SU-DHL-6 (cell line): ENCODE data around the gene NPDC1.
A peak's percentile ranks its signal among the peaks of the same experiment; 100 is the strongest.

Experiments
- H2AFZ ChIP-seq: fragments of 200-600 bp; sonication (generic); 2 replicates; pipeline ENCODE4 v1.6.1; 2014; ENCODE audit warnings: low read depth, mild to moderate bottlenecking, moderate library complexity, mixed read lengths, antibody characterized with exemption, low read length; ENCODE audit not compliant: severe bottlenecking
- H3F3A ChIP-seq: fragments of 200-600 bp; shearing (Covaris generic); 2 replicates; pipeline ENCODE4 v1.6.0; 2016; ENCODE audit warnings: antibody characterized with exemption, mild to moderate bottlenecking; ENCODE audit not compliant: insufficient read depth
- H3K27ac ChIP-seq: fragments of 200-600 bp; sonication (generic); 2 replicates; pipeline ENCODE4 v1.5.1; 2016; ENCODE audit warnings: low read depth, mild to moderate bottlenecking, low read length, moderate library complexity, mixed read lengths
- H3K27me3 ChIP-seq: fragments of 200-600 bp; sonication (generic), shearing (Covaris generic); 2 replicates; pipeline ENCODE4 v1.6.0; 2014; ENCODE audit warnings: mild to moderate bottlenecking, low read length
- H3K36me3 ChIP-seq: fragments of 200-600 bp; sonication (generic); 2 replicates; pipeline ENCODE4 v1.6.1; 2014; ENCODE audit warnings: mild to moderate bottlenecking, low read length, mixed read lengths
- H3K4me2 ChIP-seq: fragments of 300-600, 200-600 bp; shearing (Covaris generic), sonication (generic); 2 replicates; pipeline ENCODE4 v1.6.0; 2014; ENCODE audit warnings: low read length, low read depth, mild to moderate bottlenecking; ENCODE audit not compliant: poor library complexity, severe bottlenecking
- H3K4me3 ChIP-seq: fragments of 200-600 bp; sonication (generic); 2 replicates; pipeline ENCODE4 v1.5.1; 2014; ENCODE audit warnings: antibody characterized with exemption, low read length, mild to moderate bottlenecking, mixed read lengths; ENCODE audit not compliant: insufficient read depth, poor library complexity, severe bottlenecking
- H3K79me2 ChIP-seq: fragments of 200-600 bp; sonication (generic); 2 replicates; pipeline ENCODE4 v1.6.1; 2014; ENCODE audit warnings: mild to moderate bottlenecking, low read length, moderate library complexity; ENCODE audit not compliant: insufficient read depth
- H3K9ac ChIP-seq: fragments of 200-600 bp; sonication (generic); 2 replicates; pipeline ENCODE4 v1.7.0; 2014; ENCODE audit warnings: mild to moderate bottlenecking, low read length
- H3K9me2 ChIP-seq: fragments of 200-600 bp; sonication (generic); replicated peaks from 2 replicates; pipeline ENCODE4 v1.6.1; 2014; ENCODE audit warnings: low read length; ENCODE audit not compliant: insufficient read depth
- H3K9me3 ChIP-seq: fragments of 200-600 bp; sonication (generic); 2 replicates; pipeline ENCODE4 v1.6.1; 2014; ENCODE audit warnings: low read length, mixed read lengths; ENCODE audit not compliant: insufficient read depth
- H4K20me1 ChIP-seq: fragments of 200-600 bp; sonication (generic); 2 replicates; pipeline ENCODE4 v1.6.1; 2014; ENCODE audit warnings: low read depth, mild to moderate bottlenecking, antibody characterized with exemption, low read length, moderate library complexity, mixed read lengths
- CTCF ChIP-seq: fragments of 200-600 bp; sonication (generic); IDR thresholded peaks from one replicate; pipeline ENCODE4 v1.5.1; 2017; ENCODE audit warnings: antibody characterized with exemption, mild to moderate bottlenecking, low read length, moderate library complexity; ENCODE audit not compliant: insufficient read depth, poor library complexity, severe bottlenecking
- EZH2phosphoT487 ChIP-seq: fragments of 200-600 bp; sonication (generic), shearing (Covaris generic); conservative IDR thresholded peaks from 2 replicates; pipeline ENCODE4 v1.6.1; 2018; ENCODE audit warnings: mild to moderate bottlenecking, antibody characterized with exemption, low read length, moderate library complexity, mixed read lengths

NPDC1 gene

GRCh38 chr9:137067860-137068538 is 22.0 kb upstream of the NPDC1 start:
- Histone ChIP-seq H4K20me1 (no peaks in the 10 kb centered on the region), H3K4me2 (peak overlapping the region; percentile 79), H3F3A (peaks cover 13% of the 10 kb centered on the region), H3K36me3 (no peaks in the 10 kb centered on the region), H3K4me3 (no peak overlapping the region), H3K9ac (peak overlapping the region; percentile 80; the same call in 1 of the 2 replicates), H3K27me3 (no peaks in the 10 kb centered on the region), H3K9me3 (no peaks in the 10 kb centered on the region), H2AFZ (no peak overlapping the region), H3K79me2 (peaks cover 12% of the 10 kb centered on the region), H3K27ac (peak overlapping the region; percentile 70), H3K9me2 (no peaks in the 10 kb centered on the region)
- TF ChIP-seq EZH2phosphoT487: no peak
- TF ChIP-seq CTCF: peak; percentile 52

DNA sequence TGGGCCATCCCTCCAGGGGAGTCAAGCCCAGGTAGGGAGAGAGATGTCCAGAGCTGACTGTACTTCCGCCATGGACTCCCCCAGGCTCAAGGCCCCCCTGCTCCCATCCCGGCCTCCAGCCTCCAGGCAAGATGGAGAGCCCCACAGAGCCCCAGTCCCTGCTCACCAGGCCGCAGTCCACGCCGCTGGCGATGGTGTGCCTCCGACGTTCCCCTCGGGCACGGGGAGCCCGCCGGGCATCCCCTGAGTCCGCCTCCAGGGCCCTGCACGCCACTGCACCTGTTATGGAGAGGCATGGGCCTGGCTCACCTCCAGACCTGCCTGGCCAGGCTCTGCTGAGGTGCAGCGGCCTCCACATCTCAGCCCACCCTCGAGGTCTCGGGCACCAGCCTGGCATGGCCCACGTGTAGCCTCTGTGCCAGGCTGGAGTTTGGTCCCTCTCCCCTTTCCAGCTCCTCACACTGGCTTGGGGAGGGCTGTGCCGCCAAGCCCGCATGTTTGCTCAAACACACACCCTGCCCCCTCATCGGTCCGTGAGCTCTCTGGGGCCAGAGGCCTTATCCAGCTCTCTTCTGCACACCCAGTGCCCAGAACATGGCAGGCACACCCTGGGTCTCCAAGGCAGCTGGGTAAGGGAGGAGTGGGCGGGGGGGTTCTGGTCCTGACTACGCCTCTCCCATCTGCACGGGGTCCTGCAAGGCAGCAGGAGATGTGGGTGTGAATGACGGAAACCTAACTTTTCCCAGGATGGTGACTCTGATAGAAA is 20.3 kb upstream of the NPDC1 start:
- Histone ChIP-seq H3K27ac (no peak overlapping the region), H3K4me2 (no peak overlapping the region), H3K9ac (no peak overlapping the region), H3K4me3 (no peak overlapping the region), H3K79me2 (peaks cover 12% of the 10 kb centered on the region), H4K20me1 (no peaks in the 10 kb centered on the region), H2AFZ (no peak overlapping the region), H3K27me3 (no peaks in the 10 kb centered on the region), H3K9me2 (no peaks in the 10 kb centered on the region), H3K9me3 (no peaks in the 10 kb centered on the region), H3K36me3 (no peaks in the 10 kb centered on the region), H3F3A (peaks cover 13% of the 10 kb centered on the region)
- TF ChIP-seq EZH2phosphoT487: no peak
- no peak for TF ChIP-seq CTCF

DNA sequence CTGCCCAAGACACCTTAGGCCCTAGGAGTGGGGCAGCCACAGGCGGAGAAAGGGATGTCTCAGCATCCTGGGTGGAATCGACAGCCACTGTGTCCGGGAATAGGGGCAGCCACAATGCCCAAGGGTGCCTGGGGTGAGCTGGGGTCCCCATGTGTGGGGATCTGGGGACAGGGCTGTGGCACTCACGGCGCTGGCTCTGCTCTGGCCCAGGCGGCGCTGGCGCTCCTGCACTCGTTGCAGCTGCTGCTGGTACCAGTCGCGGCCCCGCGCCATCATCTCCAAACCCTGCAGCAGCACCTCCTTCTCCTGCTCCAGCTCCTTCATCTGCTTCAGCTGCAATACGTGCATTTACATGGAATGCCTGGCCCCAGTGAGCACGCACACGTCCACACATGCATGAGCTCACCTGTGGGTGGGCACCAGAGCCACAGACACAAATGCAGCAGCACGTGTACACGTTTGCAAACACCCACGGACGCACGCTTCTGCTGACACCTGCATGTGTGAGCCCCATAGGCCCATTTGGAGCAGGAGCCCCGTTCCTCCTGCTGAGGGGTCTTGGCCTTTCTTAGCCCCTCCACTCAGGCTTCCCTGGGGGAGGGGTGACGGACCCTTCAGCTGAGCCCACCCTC is 19.5 kb upstream of the NPDC1 start:
- H2AFZ ChIP-seq: no peak overlapping the region
- H3K4me2 ChIP-seq: no peak overlapping the region
- H3K9me3 ChIP-seq: no peaks in the 10 kb centered on the region
- H3K9me2 ChIP-seq: no peaks in the 10 kb centered on the region
- no peak overlapping the region for H3K27ac ChIP-seq
- H3K9ac ChIP-seq: no peak overlapping the region
- no peak for TF ChIP-seq CTCF
- no peak for TF ChIP-seq EZH2phosphoT487
- H4K20me1 ChIP-seq: no peaks in the 10 kb centered on the region
- H3K27me3 ChIP-seq: no peaks in the 10 kb centered on the region
- H3F3A ChIP-seq: peaks cover 13% of the 10 kb centered on the region
- H3K79me2 ChIP-seq: peaks cover 12% of the 10 kb centered on the region
- H3K36me3 ChIP-seq: no peaks in the 10 kb centered on the region
- H3K4me3 ChIP-seq: no peak overlapping the region
